Measurements from ENCODE around the gene ZKSCAN8.

ZKSCAN8 gene

GRCh38 chr6:28139860-28140543 lies 1.7 kb upstream of the ZKSCAN8 start:
- DNase-seq (ENCODE audit: low read depth): no peak

- no peak for DNase-seq (ENCODE audit: low read depth)
Observed at GRCh38 chr6:28140616-28141015, 1.1 kb upstream of the ZKSCAN8 start.

- no peak for DNase-seq (ENCODE audit: low read depth)
Observed at GRCh38 chr6:28142446-28142845, 763 bp downstream of the ZKSCAN8 start.

- DNase-seq (ENCODE audit: low read depth): no peak
Observed at GRCh38 chr6:28145231-28145630, 3.5 kb downstream of the ZKSCAN8 start.

GRCh38 chr6:28152531-28152930 lies 10.8 kb downstream of the ZKSCAN8 start:
- DNase-seq (ENCODE audit: low read depth): no peak

GRCh38 chr6:28153546-28153945 lies 11.9 kb downstream of the ZKSCAN8 start:
- no peak for DNase-seq (ENCODE audit: low read depth)

GRCh38 chr6:28154357-28154756 lies 12.7 kb downstream of the ZKSCAN8 start:
- no peak for DNase-seq (ENCODE audit: low read depth)

GRCh38 chr6:28158318-28158717 lies 16.6 kb downstream of the ZKSCAN8 start:
- DNase-seq (ENCODE audit: low read depth): no peak

GRCh38 chr6:28159029-28159607 lies 17.4 kb downstream of the ZKSCAN8 start:
- DNase-seq (ENCODE audit: low read depth): no peak

GRCh38 chr6:28160233-28160632 lies 18.6 kb downstream of the ZKSCAN8 start:
- DNase-seq (ENCODE audit: low read depth): no peak

- no peak for DNase-seq (ENCODE audit: low read depth)
Observed at GRCh38 chr6:28161410-28162079, 19.9 kb downstream of the ZKSCAN8 start.

- no peak for DNase-seq (ENCODE audit: low read depth)
Observed at GRCh38 chr6:28165563-28165962, 23.9 kb downstream of the ZKSCAN8 start.

GRCh38 chr6:28167068-28167467 lies 25.4 kb downstream of the ZKSCAN8 start:
- DNase-seq (ENCODE audit: low read depth): peak; percentile 89

GRCh38 chr6:28167926-28168325 lies 26.2 kb downstream of the ZKSCAN8 start:
- DNase-seq (ENCODE audit: low read depth): no peak

GRCh38 chr6:28171271-28171670 lies 29.6 kb downstream of the ZKSCAN8 start:
- DNase-seq (ENCODE audit: low read depth): no peak

- DNase-seq (ENCODE audit: low read depth): no peak
Observed at GRCh38 chr6:28172006-28172405, 30.3 kb downstream of the ZKSCAN8 start.

- no peak for DNase-seq (ENCODE audit: low read depth)
Observed at GRCh38 chr6:28176373-28176772, 34.7 kb downstream of the ZKSCAN8 start.

- DNase-seq (ENCODE audit: low read depth): no peak
Observed at GRCh38 chr6:28182255-28182654, 40.6 kb downstream of the ZKSCAN8 start.

GRCh38 chr6:28188111-28188979 lies 46.7 kb downstream of the ZKSCAN8 start:
- no peak for DNase-seq (ENCODE audit: low read depth)

GRCh38 chr6:28200020-28200419 lies 58.3 kb downstream of the ZKSCAN8 start:
- DNase-seq (ENCODE audit: low read depth): no peak

- DNase-seq (ENCODE audit: low read depth): no peak
Observed at GRCh38 chr6:28203201-28203600, 61.5 kb downstream of the ZKSCAN8 start.

GRCh38 chr6:28205879-28206278 lies 64.2 kb downstream of the ZKSCAN8 start:
- no peak for DNase-seq (ENCODE audit: low read depth)

GRCh38 chr6:28206527-28206926 lies 64.8 kb downstream of the ZKSCAN8 start:
- no peak for DNase-seq (ENCODE audit: low read depth)
